Astrocyte (in vitro differentiated cells and primary cell): ENCODE results near the gene LYZL6. TPM values are rescaled to one million over a fixed set of nuclear protein-coding genes. Genes with fewer than 3 reads are reported as not detected.

Experiments used
- DNase-seq: peaks from one replicate; pipeline ENCODE4 v3.0.0-alpha.2; 2010; ENCODE audit warnings: low read depth
- FAIRE-seq: peaks from 2 replicates; lab custom pipeline; 2011; peaks lifted over from hg19 to GRCh38; lab: Jason Lieb, UNC
- H2AFZ ChIP-seq: 2 replicates; pipeline ENCODE4 v1.6.0; 2012; ENCODE audit warnings: low read depth, low read length, inconsistent platforms
- H3K27ac ChIP-seq: 2 replicates; pipeline ENCODE4 v1.5.1; 2011; ENCODE audit warnings: low read depth, low read length, inconsistent platforms
- H3K27me3 ChIP-seq: 2 replicates; pipeline ENCODE4 v1.6.0; 2011; ENCODE audit warnings: low read length, inconsistent platforms; ENCODE audit not compliant: insufficient read depth
- H3K36me3 ChIP-seq: 2 replicates; pipeline ENCODE4 v1.5.1; 2011; ENCODE audit warnings: low read length, inconsistent platforms; ENCODE audit not compliant: insufficient read depth
- H3K4me1 ChIP-seq: 2 replicates; pipeline ENCODE4 v1.5.1; 2011; ENCODE audit warnings: low read length, inconsistent platforms; ENCODE audit not compliant: insufficient read depth
- H3K4me2 ChIP-seq: 2 replicates; pipeline ENCODE4 v1.6.0; 2012; ENCODE audit warnings: low read length, inconsistent platforms
- H3K4me3 ChIP-seq: 2 replicates; pipeline ENCODE4 v1.5.1; 2011; ENCODE audit warnings: low read depth, mild to moderate bottlenecking, low read length, inconsistent platforms; ENCODE audit not compliant: insufficient read depth
- H3K79me2 ChIP-seq: 2 replicates; pipeline ENCODE4 v1.6.0; 2012; ENCODE audit warnings: mild to moderate bottlenecking, low read length, inconsistent platforms; ENCODE audit not compliant: insufficient read depth
- H3K9ac ChIP-seq: 2 replicates; pipeline ENCODE4 v1.6.0; 2012; ENCODE audit warnings: mild to moderate bottlenecking, low read length, inconsistent platforms
- H3K9me3 ChIP-seq: 2 replicates; pipeline ENCODE4 v1.5.1; 2012; ENCODE audit warnings: low read depth, mild to moderate bottlenecking, low read length, inconsistent platforms; ENCODE audit not compliant: insufficient read depth
- H4K20me1 ChIP-seq: 2 replicates; pipeline ENCODE4 v1.6.0; 2012; ENCODE audit warnings: low read length, inconsistent platforms; ENCODE audit not compliant: insufficient read depth
- H3K27ac Mint-ChIP-seq: one replicate; pipeline ENCODE4 v1.8.0; 2021; ENCODE audit warnings: mild to moderate bottlenecking, mixed read lengths; ENCODE audit not compliant: unreplicated experiment
- H3K27me3 Mint-ChIP-seq: one replicate; pipeline ENCODE4 v1.8.0; 2021; ENCODE audit warnings: low read depth, mixed read lengths; ENCODE audit not compliant: unreplicated experiment
- H3K36me3 Mint-ChIP-seq: one replicate; pipeline ENCODE4 v1.8.0; 2021; ENCODE audit warnings: low read depth, mixed read lengths; ENCODE audit not compliant: unreplicated experiment
- H3K4me1 Mint-ChIP-seq: one replicate; pipeline ENCODE4 v1.8.0; 2021; ENCODE audit warnings: low read depth, mixed read lengths; ENCODE audit not compliant: unreplicated experiment
- H3K4me3 Mint-ChIP-seq: one replicate; pipeline ENCODE4 v1.8.0; 2021; ENCODE audit warnings: mild to moderate bottlenecking, moderate library complexity, mixed read lengths; ENCODE audit not compliant: unreplicated experiment
- H3K9me3 Mint-ChIP-seq: one replicate; pipeline ENCODE4 v1.8.0; 2021; ENCODE audit warnings: mild to moderate bottlenecking, mixed read lengths; ENCODE audit not compliant: unreplicated experiment
- EZH2 ChIP-seq: IDR thresholded peaks from 2 replicates; pipeline ENCODE4 v1.6.1; 2012; ENCODE audit warnings: mild to moderate bottlenecking, low read length, inconsistent platforms; ENCODE audit not compliant: insufficient read depth
- total RNA-seq: library from RNA; stranded (reverse); gene quantifications from 2 replicates; pipeline ENCODE4 v1.2.1, GENCODE V29; 2021
- TF ChIP-seq, protein P1 (sequence below): IDR thresholded peaks from 2 replicates; pipeline ENCODE4 v1.5.1; 2011; ENCODE audit warnings: low read depth, mild to moderate bottlenecking, inconsistent platforms, low read length, moderate library complexity; ENCODE audit not compliant: insufficient read depth

Gene LYZL6
- total RNA-seq, 1 donor from 2014 or later = not detected

GRCh38 chr17:35977509-35977908, 34.0 kb upstream of the LYZL6 start:
- H3K36me3 Mint-ChIP-seq = no peaks in the 10 kb centered on the region
- H4K20me1 ChIP-seq = no peaks in the 10 kb centered on the region
- H3K9ac ChIP-seq = no peak overlapping the region
- H3K9me3 ChIP-seq = no peaks in the 10 kb centered on the region
- no peak overlapping the region for H3K4me2 ChIP-seq
- no peaks in the 10 kb centered on the region for H3K79me2 ChIP-seq
- H3K4me1 ChIP-seq = no peaks in the 10 kb centered on the region
- H3K4me3 ChIP-seq = no peak overlapping the region
- no peaks in the 10 kb centered on the region for H3K27me3 ChIP-seq
- peaks cover 32% of the 10 kb centered on the region for H3K27me3 Mint-ChIP-seq
- H2AFZ ChIP-seq = no peak overlapping the region
- no peak overlapping the region for H3K27ac ChIP-seq
- H3K27ac Mint-ChIP-seq = no peak overlapping the region
- no peak for DNase-seq
- no peak for TF ChIP-seq EZH2
- TF ChIP-seq, protein P1, sequence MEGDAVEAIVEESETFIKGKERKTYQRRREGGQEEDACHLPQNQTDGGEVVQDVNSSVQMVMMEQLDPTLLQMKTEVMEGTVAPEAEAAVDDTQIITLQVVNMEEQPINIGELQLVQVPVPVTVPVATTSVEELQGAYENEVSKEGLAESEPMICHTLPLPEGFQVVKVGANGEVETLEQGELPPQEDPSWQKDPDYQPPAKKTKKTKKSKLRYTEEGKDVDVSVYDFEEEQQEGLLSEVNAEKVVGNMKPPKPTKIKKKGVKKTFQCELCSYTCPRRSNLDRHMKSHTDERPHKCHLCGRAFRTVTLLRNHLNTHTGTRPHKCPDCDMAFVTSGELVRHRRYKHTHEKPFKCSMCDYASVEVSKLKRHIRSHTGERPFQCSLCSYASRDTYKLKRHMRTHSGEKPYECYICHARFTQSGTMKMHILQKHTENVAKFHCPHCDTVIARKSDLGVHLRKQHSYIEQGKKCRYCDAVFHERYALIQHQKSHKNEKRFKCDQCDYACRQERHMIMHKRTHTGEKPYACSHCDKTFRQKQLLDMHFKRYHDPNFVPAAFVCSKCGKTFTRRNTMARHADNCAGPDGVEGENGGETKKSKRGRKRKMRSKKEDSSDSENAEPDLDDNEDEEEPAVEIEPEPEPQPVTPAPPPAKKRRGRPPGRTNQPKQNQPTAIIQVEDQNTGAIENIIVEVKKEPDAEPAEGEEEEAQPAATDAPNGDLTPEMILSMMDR = no peak
- no peaks in the 10 kb centered on the region for H3K36me3 ChIP-seq
- H3K4me1 Mint-ChIP-seq = peaks cover 8% of the 10 kb centered on the region
- H3K4me3 Mint-ChIP-seq = no peak overlapping the region
- H3K9me3 Mint-ChIP-seq = peaks cover 3% of the 10 kb centered on the region
- FAIRE-seq = no peak

- H3K4me1 Mint-ChIP-seq = peaks cover 8% of the 10 kb centered on the region
- H3K4me3 Mint-ChIP-seq = no peak overlapping the region
- peak overlapping the region; percentile 37 for H3K27ac Mint-ChIP-seq
- Histone ChIP-seq H3K79me2 (no peaks in the 10 kb centered on the region), H2AFZ (no peak overlapping the region), H3K27ac (no peak overlapping the region), H3K4me2 (no peak overlapping the region), H3K36me3 (no peaks in the 10 kb centered on the region), H3K9ac (no peak overlapping the region), H3K4me3 (no peak overlapping the region), H3K9me3 (no peaks in the 10 kb centered on the region), H3K4me1 (no peaks in the 10 kb centered on the region), H3K27me3 (peaks cover 3% of the 10 kb centered on the region), H4K20me1 (no peaks in the 10 kb centered on the region)
- DNase-seq = peak; percentile 15
- no peaks in the 10 kb centered on the region for H3K36me3 Mint-ChIP-seq
- TF ChIP-seq, protein P1 = no peak
- TF ChIP-seq EZH2 = no peak
- H3K27me3 Mint-ChIP-seq = peaks cover 17% of the 10 kb centered on the region
- peaks cover 3% of the 10 kb centered on the region for H3K9me3 Mint-ChIP-seq
- FAIRE-seq = no peak
Observed at GRCh38 chr17:35973333-35974260, 30.1 kb upstream of the LYZL6 start.

- H3K36me3 ChIP-seq = no peaks in the 10 kb centered on the region
- no peak overlapping the region for H3K4me2 ChIP-seq
- Mint-ChIP-seq H3K36me3 (no peaks in the 10 kb centered on the region), H3K4me3 (no peak overlapping the region), H3K4me1 (peaks cover 8% of the 10 kb centered on the region), H3K27me3 (peaks cover 13% of the 10 kb centered on the region), H3K27ac (no peak overlapping the region), H3K9me3 (peaks cover 2% of the 10 kb centered on the region)
- H3K9ac ChIP-seq = no peak overlapping the region
- H3K27me3 ChIP-seq = peaks cover 3% of the 10 kb centered on the region
- H3K9me3 ChIP-seq = no peaks in the 10 kb centered on the region
- DNase-seq = no peak
- no peaks in the 10 kb centered on the region for H3K79me2 ChIP-seq
- TF ChIP-seq, protein P1 = no peak
- TF ChIP-seq EZH2 = no peak
- no peaks in the 10 kb centered on the region for H3K4me1 ChIP-seq
- no peaks in the 10 kb centered on the region for H4K20me1 ChIP-seq
- no peak overlapping the region for H3K4me3 ChIP-seq
- no peak overlapping the region for H2AFZ ChIP-seq
- H3K27ac ChIP-seq = no peak overlapping the region
- FAIRE-seq = no peak
Observed at GRCh38 chr17:35972945-35973332, 29.4 kb upstream of the LYZL6 start.
